Breast epithelium (tissue), 3 donors: ENCODE measurements around the gene BCL11B.

Experiments used
- CTCF ChIP-seq, 3 donors: fragments of 450-650 bp; IDR thresholded peaks; one replicate each; pipeline ENCODE4 v1.5.1; 2016 to 2017; ENCODE audit warnings: antibody characterized with exemption in 3 of 3, mild to moderate bottlenecking in 3 of 3, moderate library complexity in 3 of 3
- POLR2A ChIP-seq: fragments of 450-650 bp; IDR thresholded peaks from one replicate; pipeline ENCODE4 v1.6.1; 2016; ENCODE audit warnings: antibody characterized with exemption, mild to moderate bottlenecking, moderate library complexity
- POLR2AphosphoS5 ChIP-seq, 3 donors: sonication (generic); formaldehyde crosslinking; IDR thresholded peaks; one replicate each; pipeline ENCODE4 v1.6.1; 2017; ENCODE audit warnings: antibody characterized with exemption in 3 of 3

GRCh38 chr14:99314623-99315022 is 42.6 kb upstream of the BCL11B start:
- no peak for TF ChIP-seq CTCF (IDR thresholded peaks at IDR 0.05)
- TF ChIP-seq POLR2A, result no peak
- TF ChIP-seq POLR2AphosphoS5 (IDR thresholded peaks at IDR 0.05), result no peak
